Adipose tissue (tissue), 3 donors: Measurements from ENCODE around the gene PTPRZ1. TPM values are rescaled to one million over a fixed set of nuclear protein-coding genes. Genes with fewer than 3 reads are reported as not detected.

Source experiments
- H3K27ac ChIP-seq: one replicate; pipeline ENCODE4 v1.5.1; 2013; ENCODE audit warnings: low read depth, low read length
- WGBS, 3 donors: extraction: QIAGEN DNeasy Blood & Tissue Kit; methylation state at CpG; one replicate each; pipeline ENCODE4 v1.1.7; 2013; 5-methylcytosine and 5-hydroxymethylcytosine counted together
- polyA plus RNA-seq, 3 donors: library from polyadenylated mRNA; stranded (reverse); fragments of 200-250 nt; gene quantifications; one replicate each; pipeline ENCODE4 v1.2.3, GENCODE V29; 2013
- donor health status: healthy with polysubstance abuse.
- donor health status: Bipolar disorder and iron deficiency.
- donor health status: healthy.

PTPRZ1 gene
- 1 to 10 TPM in 2 of 3 donors, under 1 TPM in 1; 0.76 to 1.6 (median 1.1) TPM for polyA plus RNA-seq

DNA sequence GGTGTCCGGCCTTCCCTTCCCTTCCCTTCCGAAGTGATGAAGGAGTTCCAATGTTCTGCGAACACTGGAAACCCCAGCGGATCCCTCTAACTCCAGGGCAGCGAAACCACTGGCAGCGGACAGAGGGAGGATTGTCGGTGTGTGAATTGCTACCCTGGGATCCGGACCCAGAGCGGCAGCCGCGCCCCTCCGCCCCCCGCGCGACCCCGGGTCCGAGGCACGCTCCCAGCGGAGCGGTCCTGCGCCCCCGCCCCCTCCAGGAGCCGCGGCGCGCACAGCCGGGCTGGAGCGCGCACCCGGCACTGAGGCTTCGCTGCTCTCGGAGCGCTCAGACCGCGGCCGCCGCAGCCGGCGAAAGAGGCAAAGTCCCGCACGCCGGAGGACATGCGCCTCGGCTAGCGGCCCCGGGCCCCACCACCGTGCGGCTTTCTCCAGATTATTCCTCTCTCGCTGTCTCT is at the start of gene PTPRZ1:
Gene PTPRZ1, plus strand, starts transcription at position 331 of the 458 bp plus-strand sequence. CDS start 339 bp downstream, outside the sequence.
- no peak within 1 kb of the TSS for H3K27ac ChIP-seq
- WGBS, 3 donors: 1% methylated on average over 38 to 49 of the region's 49 CpGs

DNA sequence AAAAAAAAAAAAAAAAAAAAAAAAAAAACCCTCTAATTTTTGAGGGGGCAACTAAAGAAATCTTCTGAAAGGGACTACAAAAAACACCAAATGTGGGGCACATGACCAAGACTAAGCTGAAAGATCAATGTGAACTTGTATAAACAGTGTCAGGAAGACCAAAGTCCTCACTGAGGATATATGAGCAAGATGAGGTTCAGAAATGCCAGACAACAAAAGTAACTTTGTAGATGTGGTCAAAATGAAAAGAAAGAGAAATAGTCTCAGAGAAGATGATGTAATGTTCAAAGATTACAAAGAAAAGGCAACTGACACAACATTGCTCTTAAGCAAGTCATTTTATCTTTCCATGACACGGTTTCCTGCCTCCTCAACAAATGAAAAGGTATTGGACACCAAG is 48.7 kb upstream of the PTPRZ1 start:
- 42 to 97% (median 82%) methylated on average over 1 of the region's 1 CpG for WGBS, 3 donors
- H3K27ac ChIP-seq: no peak overlapping the region

DNA sequence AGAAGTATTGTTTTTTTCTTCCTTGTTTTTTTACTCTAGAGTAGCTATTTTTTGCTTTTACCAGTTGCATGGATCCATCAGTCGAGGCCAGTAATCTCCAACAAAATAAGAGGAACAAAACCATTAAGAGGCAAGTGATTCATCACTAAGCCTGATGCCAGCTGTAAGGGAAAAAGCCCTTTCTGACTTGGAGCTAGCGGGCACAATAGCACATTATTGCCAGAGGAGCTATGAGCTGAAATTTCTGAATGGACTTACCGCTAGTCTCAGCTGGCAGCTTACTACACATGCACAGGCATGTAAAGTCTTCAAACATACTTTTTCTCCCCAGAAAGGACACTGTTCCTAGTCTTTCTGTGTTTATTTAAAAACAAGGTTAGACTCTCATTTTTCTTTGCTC is 41.6 kb upstream of the PTPRZ1 start:
- 55 to 81% (median 65%) methylated on average over 3 of the region's 3 CpGs for WGBS, 3 donors
- no peak overlapping the region for H3K27ac ChIP-seq

DNA sequence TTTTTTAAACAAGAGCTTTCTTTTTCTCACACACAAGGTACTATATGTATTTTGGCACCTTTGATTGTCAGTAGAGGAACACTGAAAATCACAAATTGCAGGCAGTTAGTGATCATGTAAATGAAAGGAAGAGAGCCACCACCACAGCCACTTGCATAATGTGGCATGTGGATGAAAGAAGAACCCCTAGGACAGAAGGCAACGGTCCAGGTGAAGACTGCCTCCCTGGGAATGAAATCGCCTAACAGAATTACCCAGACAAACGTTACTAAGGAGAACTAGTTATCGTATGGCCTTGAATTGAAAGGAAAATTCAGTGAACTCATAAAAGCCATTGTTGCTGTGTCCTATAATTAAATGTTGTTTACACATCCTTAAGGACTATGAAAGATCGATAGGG is 41.2 kb upstream of the PTPRZ1 start:
- WGBS, 3 donors: 50 to 69% (median 59%) methylated on average over 5 of the region's 5 CpGs
- no peak overlapping the region for H3K27ac ChIP-seq

DNA sequence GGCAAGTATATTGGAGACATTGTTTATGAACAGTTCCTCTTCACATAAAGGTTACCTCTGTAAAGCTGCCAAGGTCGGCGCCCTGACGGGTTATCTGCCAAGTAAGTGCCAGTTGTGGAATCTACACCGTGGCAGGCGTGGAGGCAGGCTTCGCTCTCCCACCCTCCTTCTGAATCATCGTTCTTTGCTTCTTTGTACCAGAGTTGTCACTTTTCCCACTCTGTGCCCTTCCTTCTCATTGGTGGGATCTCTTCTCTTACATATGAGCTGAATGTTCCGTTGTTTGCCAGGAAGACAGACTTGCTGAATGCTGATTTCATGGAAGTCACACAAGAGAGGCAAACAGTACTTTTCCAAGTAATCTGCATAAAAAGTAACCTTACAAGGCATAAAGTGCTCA is 40.6 kb upstream of the PTPRZ1 start:
- no peak overlapping the region for H3K27ac ChIP-seq
- 39 to 71% (median 61%) methylated on average over 8 of the region's 8 CpGs for WGBS, 3 donors

- H3K27ac ChIP-seq: no peak overlapping the region
These were observed 39.0 kb upstream of the PTPRZ1 start for GRCh38 chr7:121833991-121834390.

GRCh38 chr7:121837462-121837861 is 35.5 kb upstream of the PTPRZ1 start:
- no peak overlapping the region for H3K27ac ChIP-seq
- WGBS, 3 donors: 15 to 45% (median 17%) methylated on average over 1 of the region's 1 CpG

DNA sequence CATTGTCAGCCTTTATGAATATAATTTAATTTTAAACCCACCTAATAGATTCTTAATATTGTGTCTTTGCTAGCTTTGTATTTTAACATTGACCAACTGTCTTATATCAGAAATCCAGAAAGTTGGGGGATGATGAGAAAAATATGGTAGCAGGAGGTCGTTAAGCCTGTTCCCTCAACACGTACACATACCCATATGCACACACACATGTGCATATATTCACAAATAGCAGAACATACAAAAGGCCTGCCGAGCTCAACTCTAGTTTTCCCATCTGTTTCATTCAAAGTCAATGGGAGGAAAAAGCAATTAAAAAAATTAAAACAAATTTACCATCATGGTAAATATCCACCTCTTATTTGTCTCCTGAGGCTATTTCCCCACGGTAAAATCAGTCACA is 25.9 kb upstream of the PTPRZ1 start:
- no peak overlapping the region for H3K27ac ChIP-seq
- WGBS, 3 donors: 73 to 82% (median 75%) methylated on average over 4 of the region's 4 CpGs

GRCh38 chr7:121853307-121853706 is 19.7 kb upstream of the PTPRZ1 start:
- 54 to 68% (median 60%) methylated on average over 2 of the region's 2 CpGs for WGBS, 3 donors
- no peak overlapping the region for H3K27ac ChIP-seq

DNA sequence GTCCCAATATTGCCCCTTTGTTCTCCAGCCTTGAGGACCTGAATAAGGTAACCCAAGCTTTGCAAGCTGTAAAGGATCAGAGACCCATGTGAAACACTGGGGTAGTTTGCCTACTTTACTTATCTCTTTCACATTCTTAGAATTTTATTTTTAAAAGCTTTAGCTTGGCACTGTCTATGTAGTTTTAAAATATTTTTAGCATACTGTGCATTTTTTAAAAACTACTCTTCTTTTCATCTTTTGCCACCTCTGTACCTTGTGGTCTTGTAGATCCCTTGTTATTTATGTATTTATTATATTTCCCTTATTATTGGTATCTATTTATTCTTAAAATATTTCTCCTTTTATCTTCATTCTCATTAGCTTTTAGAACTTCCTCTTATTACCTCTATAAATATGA is 12.0 kb upstream of the PTPRZ1 start:
- no peak overlapping the region for H3K27ac ChIP-seq

GRCh38 chr7:121862591-121862990 is 10.4 kb upstream of the PTPRZ1 start:
- 55 to 65% (median 61%) methylated on average over 4 of the region's 4 CpGs for WGBS, 3 donors
- no peak overlapping the region for H3K27ac ChIP-seq

DNA sequence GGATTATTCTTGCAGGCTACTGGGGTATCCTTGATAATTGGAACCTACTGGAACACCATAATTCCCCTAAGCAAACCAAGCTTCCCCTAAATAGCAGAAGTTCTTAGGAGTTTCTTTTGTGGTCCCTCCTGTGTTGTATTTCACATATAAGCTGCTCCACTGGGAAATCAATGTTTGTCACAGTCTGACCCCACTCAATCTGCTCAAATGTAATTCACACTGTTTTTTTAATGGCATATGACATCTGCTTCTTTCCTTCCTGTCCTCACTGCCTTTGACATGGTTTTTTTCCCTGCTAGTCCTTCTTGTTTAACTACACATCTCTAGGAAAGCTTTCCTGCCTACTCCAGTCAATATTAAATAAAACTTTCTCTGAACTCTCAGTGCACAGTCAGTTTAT is 1.8 kb upstream of the PTPRZ1 start:
- H3K27ac ChIP-seq: no peak overlapping the region

DNA sequence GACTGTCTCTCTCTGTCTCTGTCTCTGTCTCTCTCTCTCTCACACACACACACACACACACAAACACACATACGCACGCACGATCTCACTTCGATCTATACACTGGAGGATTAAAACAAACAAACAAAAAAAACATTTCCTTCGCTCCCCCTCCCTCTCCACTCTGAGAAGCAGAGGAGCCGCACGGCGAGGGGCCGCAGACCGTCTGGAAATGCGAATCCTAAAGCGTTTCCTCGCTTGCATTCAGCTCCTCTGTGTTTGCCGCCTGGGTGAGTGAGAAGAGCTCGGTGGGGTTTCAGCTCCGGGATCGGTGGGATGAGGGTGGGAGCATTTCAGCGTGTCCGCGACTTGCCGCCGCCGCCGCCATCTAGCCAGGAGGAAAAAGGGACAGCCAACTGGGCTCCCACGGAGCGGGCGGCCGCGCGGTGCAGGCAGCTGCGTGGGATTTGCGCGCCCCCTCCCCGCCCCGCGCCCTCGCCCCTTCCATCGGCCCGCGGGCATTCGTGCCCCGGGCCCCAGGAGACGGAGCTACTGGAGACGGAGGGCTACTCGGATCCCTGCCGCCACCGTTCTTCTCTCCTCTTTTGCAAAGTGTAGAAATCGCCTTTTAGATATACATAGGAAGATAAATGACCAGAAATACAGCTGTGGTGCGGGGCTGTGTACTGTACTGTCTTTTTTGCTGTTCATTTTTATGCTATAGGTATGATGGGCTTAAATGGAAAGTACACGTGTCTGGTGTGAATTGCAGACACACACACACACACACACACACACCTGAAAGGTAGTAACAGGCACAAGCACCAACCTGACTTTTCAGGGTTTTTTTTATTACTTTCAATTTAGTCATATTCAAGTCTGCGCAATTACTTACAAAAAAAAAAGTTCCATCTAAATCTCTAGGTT is 581 bp downstream of the PTPRZ1 start:
- WGBS, 3 donors: 1 to 2% (median 2%) methylated on average over 46 to 51 of the region's 51 CpGs
- no peak overlapping the region for H3K27ac ChIP-seq

GRCh38 chr7:121874298-121874697 is 1.3 kb downstream of the PTPRZ1 start:
- H3K27ac ChIP-seq: no peak overlapping the region
- 11 to 20% (median 16%) methylated on average over 9 of the region's 9 CpGs for WGBS, 3 donors

DNA sequence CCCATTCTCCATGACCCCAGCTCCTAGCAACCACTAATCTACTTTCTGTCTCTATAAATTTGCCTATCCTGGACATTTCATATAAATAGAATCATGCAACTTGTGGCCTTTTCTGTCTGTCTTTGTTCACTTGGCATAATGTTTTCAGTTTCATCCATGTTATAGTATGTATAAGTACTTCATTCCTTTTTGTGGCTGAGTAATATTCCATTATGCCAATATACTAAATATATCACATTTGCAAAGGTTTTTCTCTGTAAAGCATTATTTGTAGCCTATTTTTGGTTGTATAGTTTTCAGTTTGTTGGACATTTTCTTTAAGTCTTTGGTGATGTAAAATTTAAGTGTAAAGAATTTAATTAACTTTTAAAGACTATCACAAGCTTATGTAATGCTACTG is 2.2 kb downstream of the PTPRZ1 start:
- no peak overlapping the region for H3K27ac ChIP-seq

DNA sequence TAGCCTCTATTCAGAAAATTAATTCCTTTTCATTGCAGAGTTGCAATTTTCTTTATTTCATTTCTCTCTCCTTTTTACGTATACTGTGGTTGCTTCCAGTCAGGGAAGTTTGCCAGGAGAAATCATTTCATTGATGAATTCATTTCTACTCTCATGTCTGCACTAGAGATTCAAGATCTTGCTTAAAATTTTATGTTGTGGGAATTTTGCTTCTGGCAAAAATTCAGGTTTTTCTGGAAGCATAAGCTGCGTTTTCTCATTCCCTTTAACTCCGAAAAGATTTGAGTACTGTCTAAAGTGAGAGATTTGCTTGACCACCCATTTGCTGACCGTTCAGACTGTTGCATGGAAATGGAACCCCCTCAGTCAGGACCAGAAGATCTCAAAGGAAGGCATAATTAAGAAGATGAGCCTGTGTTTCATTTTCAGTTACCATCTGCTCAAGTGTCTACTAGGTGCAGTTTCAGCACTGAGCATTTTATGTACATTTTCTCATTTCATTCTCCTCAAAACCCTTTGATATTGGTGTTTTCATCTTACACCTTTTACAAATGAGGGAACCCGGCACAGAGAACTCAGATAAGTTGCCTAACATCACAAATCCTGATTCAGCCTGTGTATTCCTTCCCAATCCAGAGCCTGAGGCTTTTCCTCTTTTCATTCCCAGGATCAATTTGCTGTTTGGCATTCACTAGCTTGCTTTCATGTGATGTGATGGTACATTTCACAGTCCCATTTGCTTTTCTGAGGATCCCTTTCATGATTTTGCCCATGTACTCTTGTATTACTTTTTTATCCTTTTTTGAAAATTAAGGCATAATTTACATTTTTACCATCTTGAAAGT is 3.9 kb downstream of the PTPRZ1 start:
- WGBS, 3 donors: 65 to 74% (median 72%) methylated on average over 5 of the region's 5 CpGs
- H3K27ac ChIP-seq: no peak overlapping the region

DNA sequence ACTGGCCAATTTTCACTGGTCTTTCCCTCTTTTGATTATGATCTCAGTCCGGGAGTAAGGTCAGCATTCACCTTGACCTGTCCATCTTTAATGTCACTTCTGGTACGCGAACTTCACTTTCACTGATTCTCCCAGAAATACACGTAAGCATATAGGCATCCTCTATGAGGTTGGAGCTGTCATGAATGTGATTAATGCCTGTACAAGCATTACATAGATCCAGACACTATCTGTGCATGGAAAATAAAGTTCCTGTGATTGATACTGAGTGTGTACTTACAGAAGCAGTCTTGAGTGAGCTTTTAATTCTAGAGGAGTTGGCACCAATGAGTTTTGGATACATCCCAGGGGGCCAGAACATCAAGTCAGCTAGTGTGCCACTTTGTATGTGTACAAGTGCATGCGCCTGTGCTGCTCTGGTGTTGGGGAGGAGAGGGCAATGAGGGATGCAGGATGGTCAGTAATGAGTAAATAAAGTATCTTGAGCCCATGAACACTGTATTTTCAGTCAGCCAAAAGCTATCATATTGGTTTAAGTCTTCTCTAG is 6.0 kb downstream of the PTPRZ1 start:
- no peak overlapping the region for H3K27ac ChIP-seq
- 74 to 80% (median 75%) methylated on average over 5 of the region's 5 CpGs for WGBS, 3 donors

GRCh38 chr7:121879544-121879943 is 6.6 kb downstream of the PTPRZ1 start:
- WGBS, 3 donors: 45 to 70% (median 63%) methylated on average over 1 of the region's 1 CpG
- H3K27ac ChIP-seq: no peak overlapping the region

DNA sequence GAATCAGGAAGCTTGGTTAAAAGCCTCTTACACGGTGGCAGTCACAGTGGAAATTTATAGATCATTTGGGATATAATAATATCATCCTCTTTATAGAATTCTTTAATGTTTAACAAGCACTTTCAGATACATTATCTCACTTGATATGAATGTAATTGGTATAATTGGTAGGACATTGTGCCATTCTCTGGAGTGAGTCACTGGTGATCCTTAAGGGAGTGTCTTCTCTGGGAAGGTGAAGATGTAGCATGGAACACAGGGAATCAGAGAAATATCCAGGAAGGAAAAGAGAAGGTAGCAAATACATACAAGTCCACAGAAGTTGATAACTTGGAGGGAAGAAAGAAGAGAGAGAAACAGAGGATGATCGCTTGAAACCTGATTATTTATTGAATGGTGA is 9.8 kb downstream of the PTPRZ1 start:
- 76 to 91% (median 80%) methylated on average over 2 of the region's 2 CpGs for WGBS, 3 donors
- no peak overlapping the region for H3K27ac ChIP-seq
